ENCODE data around the gene LARGE1.

Gene LARGE1

GRCh38 chr22:33393432-33393831 lies 526.8 kb downstream of the LARGE1 start:
- Histone ChIP-seq H3K27me3 (no peaks in the 10 kb centered on the region), H3K9me3 (no peaks in the 10 kb centered on the region; the same call in 1 of the 2 replicates), H3K4me3 (ENCODE audit: low read depth, low read length) (no peak overlapping the region), H3K4me1 (no peaks in the 10 kb centered on the region), H3K36me3 (no peaks in the 10 kb centered on the region)
- no peak for DNase-seq
- TF ChIP-seq CTCF (IDR thresholded peaks at IDR 0.05; ENCODE audit: low read depth, low read length), result no peak

- TF ChIP-seq CTCF (IDR thresholded peaks at IDR 0.05; ENCODE audit: low read depth, low read length), result no peak
- H3K27me3 ChIP-seq, result no peaks in the 10 kb centered on the region
- no peak overlapping the region for H3K4me3 ChIP-seq (ENCODE audit: low read depth, low read length)
- H3K4me1 ChIP-seq, result no peaks in the 10 kb centered on the region
- H3K36me3 ChIP-seq, result no peaks in the 10 kb centered on the region
- no peaks in the 10 kb centered on the region; the same call in 1 of the 2 replicates for H3K9me3 ChIP-seq
- no peak for DNase-seq
Measured at GRCh38 chr22:33391298-33391697, 529.0 kb downstream of the LARGE1 start.

- no peak for TF ChIP-seq CTCF (IDR thresholded peaks at IDR 0.05; ENCODE audit: low read depth, low read length)
- no peaks in the 10 kb centered on the region for H3K4me1 ChIP-seq
- H3K27me3 ChIP-seq, result no peaks in the 10 kb centered on the region
- no peaks in the 10 kb centered on the region for H3K36me3 ChIP-seq
- H3K9me3 ChIP-seq, result no peaks in the 10 kb centered on the region; the same call in 1 of the 2 replicates
- no peak for DNase-seq
- no peak overlapping the region for H3K4me3 ChIP-seq (ENCODE audit: low read depth, low read length)
Measured at GRCh38 chr22:33389936-33390335, 530.3 kb downstream of the LARGE1 start.

- TF ChIP-seq CTCF (IDR thresholded peaks at IDR 0.05; ENCODE audit: low read depth, low read length), result no peak
- Histone ChIP-seq H3K36me3 (no peaks in the 10 kb centered on the region), H3K4me1 (no peaks in the 10 kb centered on the region), H3K9me3 (no peaks in the 10 kb centered on the region; the same call in 1 of the 2 replicates), H3K4me3 (ENCODE audit: low read depth, low read length) (no peak overlapping the region), H3K27me3 (no peaks in the 10 kb centered on the region)
- DNase-seq, result no peak
Measured at GRCh38 chr22:33386270-33386669, 534.0 kb downstream of the LARGE1 start.

GRCh38 chr22:33385611-33386010 lies 534.7 kb downstream of the LARGE1 start:
- DNase-seq, result no peak
- Histone ChIP-seq H3K36me3 (no peaks in the 10 kb centered on the region), H3K9me3 (no peaks in the 10 kb centered on the region; the same call in 1 of the 2 replicates), H3K4me1 (no peaks in the 10 kb centered on the region), H3K27me3 (no peaks in the 10 kb centered on the region), H3K4me3 (ENCODE audit: low read depth, low read length) (no peak overlapping the region)
- no peak for TF ChIP-seq CTCF (IDR thresholded peaks at IDR 0.05; ENCODE audit: low read depth, low read length)

- Histone ChIP-seq H3K9me3 (no peaks in the 10 kb centered on the region), H3K4me3 (ENCODE audit: low read depth, low read length) (no peak overlapping the region), H3K36me3 (no peaks in the 10 kb centered on the region), H3K27me3 (no peaks in the 10 kb centered on the region), H3K4me1 (no peaks in the 10 kb centered on the region)
- DNase-seq, result no peak
- no peak for TF ChIP-seq CTCF (IDR thresholded peaks at IDR 0.05; ENCODE audit: low read depth, low read length)
Measured at GRCh38 chr22:33382436-33382835, 537.8 kb downstream of the LARGE1 start.

Measured in BE2C (cell line).